H1 (cell line): ENCODE measurements around the gene CHST1. TPM values are rescaled to one million over a fixed set of nuclear protein-coding genes. Genes with fewer than 3 reads are reported as not detected.

Experiments
- CBX8 ChIP-seq: fragments of 300-800, 300-1000 bp; sonication (generic); IDR thresholded peaks from 2 replicates; pipeline ENCODE4 v1.7.1; 2016; ENCODE audit warnings: low read depth, low read length, borderline replicate concordance
- CTCF ChIP-seq, 3 experiments: IDR thresholded peaks; 1 replicate in 2 of 3; 2 replicates in 1 of 3; pipeline versions ENCODE4 v1.5.1 to v1.6.1; 2011; ENCODE audit warnings: low read length in 3 of 3, mild to moderate bottlenecking in 3 of 3, inconsistent platforms in 2 of 3, low read depth in 1 of 3, moderate library complexity in 1 of 3; ENCODE audit not compliant: insufficient read depth in 1 of 3; ENCODE audit errors: control extremely low read depth in 1 of 3
- EZH2 ChIP-seq: fragments of 200-600 bp; sonication (generic); IDR thresholded peaks from 2 replicates; pipeline ENCODE4 v1.7.1; 2012; ENCODE audit warnings: low read depth, mild to moderate bottlenecking, moderate library complexity, low read length, inconsistent platforms; ENCODE audit not compliant: severe bottlenecking
- NANOG ChIP-seq: IDR thresholded peaks from 2 replicates; pipeline ENCODE4 v1.6.1; 2011; ENCODE audit warnings: low read length, low read depth, mild to moderate bottlenecking, inconsistent platforms; ENCODE audit not compliant: insufficient read depth, poor library complexity, severe bottlenecking
- PHF8 ChIP-seq: fragments of 200-600 bp; sonication (generic); conservative IDR thresholded peaks from 2 replicates; pipeline ENCODE4 v1.7.1; 2012; ENCODE audit warnings: low read depth, mild to moderate bottlenecking, inconsistent platforms, low read length, moderate library complexity
- POLR2A ChIP-seq, 2 experiments: IDR thresholded peaks; 1 replicate in 1 of 2; 2 replicates in 1 of 2; pipeline ENCODE4 v1.6.1; 2011; ENCODE audit warnings: low read depth in 2 of 2, low read length in 2 of 2, mild to moderate bottlenecking in 2 of 2; ENCODE audit errors: control extremely low read depth in 1 of 2
- RBBP5 ChIP-seq: IDR thresholded peaks from 2 replicates; pipeline ENCODE4 v1.7.1; 2012; ENCODE audit warnings: low read depth, mild to moderate bottlenecking, inconsistent platforms, low read length, moderate library complexity, borderline replicate concordance
- RFX5 ChIP-seq: IDR thresholded peaks from 2 replicates; pipeline ENCODE4 v1.6.1; 2011; ENCODE audit warnings: low read depth, low read length, improper control_type of control experiment, borderline replicate concordance
- SRF ChIP-seq: IDR thresholded peaks from 2 replicates; pipeline ENCODE4 v1.6.1; 2011; ENCODE audit warnings: mild to moderate bottlenecking, low read depth, low read length, moderate library complexity
- TBP ChIP-seq: IDR thresholded peaks from 2 replicates; pipeline ENCODE4 v1.6.1; 2011; ENCODE audit warnings: low read depth, low read length, improper control_type of control experiment
- TCF12 ChIP-seq: IDR thresholded peaks from 2 replicates; pipeline ENCODE4 v1.6.1; 2011; ENCODE audit warnings: low read depth, mild to moderate bottlenecking, low read length
- polyA plus RNA-seq, 7 experiments: library from polyadenylated mRNA; depleted of rRNA in 3 of 7; stranded (reverse) in 5 of 7; unstranded in 2 of 7; fragments of >200 nt in 5 of 7; fragments of 200-250 nt in 2 of 7; gene quantifications; 1 replicate in 5 of 7; 2 replicates in 1 of 7; 4 replicates in 1 of 7; pipeline versions ENCODE4 v1.2.1 to v1.2.3, GENCODE V29; 2011 to 2013; ENCODE audit warnings: missing spikeins in 2 of 7, mixed read lengths in 2 of 7
- total RNA-seq: library from RNA; stranded (reverse); fragmentation: NEBNext Ultra II Directional; extraction: Animal tissue kit (Norgen Biotek cat#: 25700); gene quantifications from 2 replicates; pipeline ENCODE4 v1.2.1, GENCODE V29; 2021

CHST1 gene
- total and polyA plus RNA-seq, 2 of the 8 experiments (the other 6 are each of a cell fraction or from before 2014, with no cell fraction given), result 1.6 to 3.8 TPM

GRCh38 chr11:45665206-45665932, at the start of gene CHST1 (continued):
- TF ChIP-seq CTCF (IDR thresholded peaks at IDR 0.05; ENCODE audit: control extremely low read depth in 1 of 3, insufficient read depth in 1 of 3, low read depth in 1 of 3, low read length in 3 of 3) (no peak), PHF8 (0 out of 2 replicates have a peak, but pooled peaks have one; percentile 12), TBP (no peak), POLR2A (IDR thresholded peaks at IDR 0.05; ENCODE audit: control extremely low read depth in 1 of 2, low read depth in 2 of 2, low read length in 2 of 2) (no peak), CBX8 (no peak), NANOG (no peak), RBBP5 (0 out of 2 replicates have a peak, but pooled peaks have one; percentile 39), RFX5 (no peak), EZH2 (peak; percentile 67), SRF (no peak), TCF12 (no peak)
